LNCaP clone FGC (cell line): ENCODE results near the gene GABBR1.
A peak's percentile ranks its signal among the peaks of the same experiment; 100 is the strongest.

Source experiments
- DNase-seq: peaks from one replicate; pipeline ENCODE4 v3.0.0-alpha.2; 2011; ENCODE audit warnings: low read depth
- H3K4me3 ChIP-seq: 2 replicates; pipeline ENCODE4 v1.5.1; 2011; ENCODE audit warnings: mild to moderate bottlenecking, low read depth, low read length, control low read depth
- CTCF ChIP-seq: IDR thresholded peaks from 2 replicates; pipeline ENCODE4 v1.5.1; 2012; ENCODE audit warnings: mild to moderate bottlenecking; ENCODE audit not compliant: control insufficient read depth, insufficient read depth; ENCODE audit errors: extremely low read depth

Gene GABBR1

GRCh38 chr6:29641430-29642148, 8.6 kb upstream of the GABBR1 start:
- DNase-seq, result no peak
- H3K4me3 ChIP-seq, result no peak overlapping the region
- TF ChIP-seq CTCF, result no peak

- no peak overlapping the region for H3K4me3 ChIP-seq
- no peak for TF ChIP-seq CTCF
- DNase-seq, result no peak
Measured at GRCh38 chr6:29637247-29637646, 4.3 kb upstream of the GABBR1 start.

GRCh38 chr6:29633534-29633905, 537 bp upstream of the GABBR1 start:
- no peak for TF ChIP-seq CTCF
- peak overlapping the region; percentile 66 for H3K4me3 ChIP-seq
- no peak for DNase-seq

GRCh38 chr6:29631860-29632731, 887 bp downstream of the GABBR1 start:
- DNase-seq, result no peak
- TF ChIP-seq CTCF, result no peak
- H3K4me3 ChIP-seq, result peak overlapping the region; percentile 66

GRCh38 chr6:29631209-29631810, 1.7 kb downstream of the GABBR1 start:
- no peak for DNase-seq
- no peak for TF ChIP-seq CTCF
- no peak overlapping the region for H3K4me3 ChIP-seq

- no peak for TF ChIP-seq CTCF
- DNase-seq, result no peak
- H3K4me3 ChIP-seq, result no peak overlapping the region
Measured at GRCh38 chr6:29630315-29630714, 2.7 kb downstream of the GABBR1 start.
